WTC11 (cell line): Measurements from ENCODE around the gene EXOC4. TPM values are rescaled to one million over a fixed set of nuclear protein-coding genes. Genes with fewer than 3 reads are reported as not detected.

Experiments used
- ATAC-seq: fragments of 200-7000 bp; cut with Tn5 transposase; 2 replicates; pipeline ENCODE4 v1.10.0; 2021; ENCODE audit warnings: mild to moderate bottlenecking, moderate library complexity
- CTCF ChIA-PET: fragments of 300-600 bp; sonication (Branson Sonifier 250); formaldehyde crosslinking; loops from one replicate; lab custom pipeline; 2021; ENCODE audit warnings: antibody characterized with exemption; lab: Charles Lee
- POLR2A ChIA-PET: fragments of 350-600 bp; sonication (Branson Sonifier 250); formaldehyde crosslinking; loops from one replicate; lab custom pipeline; 2021; ENCODE audit warnings: antibody characterized with exemption; lab: Charles Lee
- DNase-seq: peaks from one replicate; pipeline ENCODE4 v3.0.0; 2021; ENCODE audit warnings: low spot score
- H3K27ac Mint-ChIP-seq: 2 replicates; pipeline ENCODE4 v1.8.0; 2021; ENCODE audit warnings: mixed read lengths
- H3K27me3 Mint-ChIP-seq: 2 replicates; pipeline ENCODE4 v1.8.0; 2021; ENCODE audit warnings: low read depth, mild to moderate bottlenecking, moderate library complexity, mixed read lengths
- H3K36me3 Mint-ChIP-seq: 2 replicates; pipeline ENCODE4 v1.8.0; 2021; ENCODE audit warnings: mixed read lengths
- H3K4me1 Mint-ChIP-seq: 2 replicates; pipeline ENCODE4 v1.8.0; 2022; ENCODE audit warnings: mixed read lengths
- H3K4me3 Mint-ChIP-seq: 2 replicates; pipeline ENCODE4 v1.8.0; 2021; ENCODE audit warnings: mild to moderate bottlenecking, moderate library complexity, mixed read lengths
- H3K9me3 Mint-ChIP-seq: 2 replicates; pipeline ENCODE4 v1.8.0; 2021; ENCODE audit warnings: mixed read lengths
- ATF1 ChIP-seq: sonication (generic); formaldehyde crosslinking; IDR thresholded peaks from 2 replicates; pipeline ENCODE4 v1.8.1; 2023; ENCODE audit warnings: mild to moderate bottlenecking, moderate library complexity, missing genetic modification reagents
- FOXP1 ChIP-seq: sonication (generic); formaldehyde crosslinking; IDR thresholded peaks from 2 replicates; pipeline ENCODE4 v1.8.0; 2022; ENCODE audit warnings: missing genetic modification reagents, mild to moderate bottlenecking, moderate library complexity, borderline replicate concordance
- HMGA2 ChIP-seq: fragments of 250-450 bp; sonication (Bioruptor Pico); IDR thresholded peaks from 2 replicates; pipeline ENCODE4 v1.4.0; 2021; ENCODE audit warnings: mild to moderate bottlenecking, moderate library complexity
- KAT7 ChIP-seq: sonication (generic); formaldehyde crosslinking; IDR thresholded peaks from 2 replicates; pipeline ENCODE4 v1.8.1; 2023; ENCODE audit warnings: missing genetic modification reagents, mild to moderate bottlenecking, borderline replicate concordance
- MAX ChIP-seq: sonication (generic); formaldehyde crosslinking; IDR thresholded peaks from 2 replicates; pipeline ENCODE4 v1.8.0; 2022; ENCODE audit warnings: mild to moderate bottlenecking, missing genetic modification reagents
- MXD4 ChIP-seq: fragments of 250-450 bp; sonication (Bioruptor Pico); IDR thresholded peaks from 2 replicates; pipeline ENCODE4 v1.8.0; 2021; ENCODE audit warnings: mild to moderate bottlenecking, moderate library complexity, borderline replicate concordance
- NR1H2 ChIP-seq: sonication (generic); formaldehyde crosslinking; IDR thresholded peaks from 2 replicates; pipeline ENCODE4 v1.9.0; 2021; ENCODE audit warnings: mild to moderate bottlenecking, moderate library complexity, missing genetic modification reagents
- NR2C2 ChIP-seq: sonication (generic); formaldehyde crosslinking; IDR thresholded peaks from 2 replicates; pipeline ENCODE4 v1.8.0; 2022; ENCODE audit warnings: mild to moderate bottlenecking, missing genetic modification reagents
- PRDM15 ChIP-seq: sonication (generic); formaldehyde crosslinking; IDR thresholded peaks from 2 replicates; pipeline ENCODE4 v1.8.0; 2022; ENCODE audit warnings: missing genetic modification reagents
- PRRX2 ChIP-seq: fragments of 250-450 bp; sonication (Bioruptor Pico); IDR thresholded peaks from 2 replicates; pipeline ENCODE4 v1.8.0; 2021; ENCODE audit warnings: mild to moderate bottlenecking
- SP1 ChIP-seq: sonication (generic); formaldehyde crosslinking; conservative IDR thresholded peaks from 2 replicates; pipeline ENCODE4 v1.8.1; 2022; ENCODE audit warnings: missing genetic modification reagents
- TEAD4 ChIP-seq: sonication (generic); formaldehyde crosslinking; IDR thresholded peaks from 2 replicates; pipeline ENCODE4 v1.8.0; 2022; ENCODE audit warnings: mild to moderate bottlenecking, missing genetic modification reagents
- ZNF281 ChIP-seq: sonication (generic); formaldehyde crosslinking; IDR thresholded peaks from 2 replicates; pipeline ENCODE4 v1.8.0; 2023; ENCODE audit warnings: mild to moderate bottlenecking, missing genetic modification reagents
- ZNF317 ChIP-seq: sonication (generic); formaldehyde crosslinking; IDR thresholded peaks from 2 replicates; pipeline ENCODE4 v1.8.1; 2023; ENCODE audit warnings: low read depth, mild to moderate bottlenecking, moderate library complexity, missing genetic modification reagents, borderline replicate concordance
- ZNF416 ChIP-seq: fragments of 250-450 bp; sonication (Bioruptor Pico); IDR thresholded peaks from 2 replicates; pipeline ENCODE4 v1.9.0; 2021; ENCODE audit warnings: mild to moderate bottlenecking, inconsistent platforms
- ZNF425 ChIP-seq: fragments of 250-450 bp; sonication (Bioruptor Pico); conservative IDR thresholded peaks from 2 replicates; pipeline ENCODE4 v1.9.0; 2021; ENCODE audit warnings: mild to moderate bottlenecking
- total RNA-seq: library from RNA; stranded (reverse); gene quantifications from 3 replicates; pipeline ENCODE4 v1.2.3, GENCODE V29; 2021
- TF ChIP-seq, protein P1 (sequence below): sonication (generic); formaldehyde crosslinking; IDR thresholded peaks from 2 replicates; pipeline ENCODE4 v1.8.0; 2022; ENCODE audit warnings: mild to moderate bottlenecking, missing genetic modification reagents
- TF ChIP-seq, protein P2 (sequence below): sonication (generic); formaldehyde crosslinking; IDR thresholded peaks from 2 replicates; pipeline ENCODE4 v1.8.1; 2023; ENCODE audit warnings: mild to moderate bottlenecking, missing genetic modification reagents, moderate library complexity
- TF ChIP-seq, protein P3 (sequence below): sonication (generic); formaldehyde crosslinking; IDR thresholded peaks from 2 replicates; pipeline ENCODE4 v1.8.1; 2022; ENCODE audit warnings: mild to moderate bottlenecking, missing genetic modification reagents, moderate library complexity, borderline replicate concordance

EXOC4 gene
- total RNA-seq, 1 experiment from 2014 or later: 62.0 TPM

GRCh38 chr7:134062460-134062859 lies 809.6 kb downstream of the EXOC4 start:
- DNase-seq: no peak
- no peak for TF ChIP-seq PRRX2 (CRISPR knock-in tag)
- TF ChIP-seq PRDM15 (CRISPR knock-in tag): no peak
- TF ChIP-seq, protein P1, sequence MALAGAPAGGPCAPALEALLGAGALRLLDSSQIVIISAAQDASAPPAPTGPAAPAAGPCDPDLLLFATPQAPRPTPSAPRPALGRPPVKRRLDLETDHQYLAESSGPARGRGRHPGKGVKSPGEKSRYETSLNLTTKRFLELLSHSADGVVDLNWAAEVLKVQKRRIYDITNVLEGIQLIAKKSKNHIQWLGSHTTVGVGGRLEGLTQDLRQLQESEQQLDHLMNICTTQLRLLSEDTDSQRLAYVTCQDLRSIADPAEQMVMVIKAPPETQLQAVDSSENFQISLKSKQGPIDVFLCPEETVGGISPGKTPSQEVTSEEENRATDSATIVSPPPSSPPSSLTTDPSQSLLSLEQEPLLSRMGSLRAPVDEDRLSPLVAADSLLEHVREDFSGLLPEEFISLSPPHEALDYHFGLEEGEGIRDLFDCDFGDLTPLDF (CRISPR knock-in tag): no peak
- no peak for TF ChIP-seq MXD4 (CRISPR knock-in tag)
- no peak for TF ChIP-seq ZNF416 (CRISPR knock-in tag)
- no peak for TF ChIP-seq ZNF281
- TF ChIP-seq NR1H2 (CRISPR knock-in tag): no peak
- TF ChIP-seq MAX (CRISPR knock-in tag): no peak
- TF ChIP-seq, protein P2, sequence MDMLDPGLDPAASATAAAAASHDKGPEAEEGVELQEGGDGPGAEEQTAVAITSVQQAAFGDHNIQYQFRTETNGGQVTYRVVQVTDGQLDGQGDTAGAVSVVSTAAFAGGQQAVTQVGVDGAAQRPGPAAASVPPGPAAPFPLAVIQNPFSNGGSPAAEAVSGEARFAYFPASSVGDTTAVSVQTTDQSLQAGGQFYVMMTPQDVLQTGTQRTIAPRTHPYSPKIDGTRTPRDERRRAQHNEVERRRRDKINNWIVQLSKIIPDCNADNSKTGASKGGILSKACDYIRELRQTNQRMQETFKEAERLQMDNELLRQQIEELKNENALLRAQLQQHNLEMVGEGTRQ (CRISPR knock-in tag): no peak
- TF ChIP-seq HMGA2 (CRISPR knock-in tag): no peak
- TF ChIP-seq FOXP1 (CRISPR knock-in tag): no peak
- no peak for TF ChIP-seq ZNF425 (CRISPR knock-in tag)
- TF ChIP-seq TEAD4 (CRISPR knock-in tag): no peak
- no peak for TF ChIP-seq ZNF317 (CRISPR knock-in tag)
- TF ChIP-seq, protein P3, sequence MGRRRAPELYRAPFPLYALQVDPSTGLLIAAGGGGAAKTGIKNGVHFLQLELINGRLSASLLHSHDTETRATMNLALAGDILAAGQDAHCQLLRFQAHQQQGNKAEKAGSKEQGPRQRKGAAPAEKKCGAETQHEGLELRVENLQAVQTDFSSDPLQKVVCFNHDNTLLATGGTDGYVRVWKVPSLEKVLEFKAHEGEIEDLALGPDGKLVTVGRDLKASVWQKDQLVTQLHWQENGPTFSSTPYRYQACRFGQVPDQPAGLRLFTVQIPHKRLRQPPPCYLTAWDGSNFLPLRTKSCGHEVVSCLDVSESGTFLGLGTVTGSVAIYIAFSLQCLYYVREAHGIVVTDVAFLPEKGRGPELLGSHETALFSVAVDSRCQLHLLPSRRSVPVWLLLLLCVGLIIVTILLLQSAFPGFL (CRISPR knock-in tag): no peak
- no peak for TF ChIP-seq SP1 (CRISPR knock-in tag)
- no peak for TF ChIP-seq ATF1
- TF ChIP-seq KAT7 (CRISPR knock-in tag): no peak
- no peak for TF ChIP-seq NR2C2 (CRISPR knock-in tag)
- TF ChIP-seq, all 79 proteins: peak for 0
- POLR2A ChIA-PET: no interaction called here
- Mint-ChIP-seq H3K27ac (no peak overlapping the region), H3K27me3 (no peaks in the 10 kb centered on the region), H3K36me3 (peaks cover 3% of the 10 kb centered on the region; the same call in 1 of the 2 replicates), H3K4me3 (no peak overlapping the region), H3K9me3 (no peaks in the 10 kb centered on the region), H3K4me1 (peaks cover 5% of the 10 kb centered on the region)
- CTCF ChIA-PET: no interaction called here
- ATAC-seq: no peak
